Cerebellar cortex (tissue), 1 donor: Measurements from ENCODE around the gene MARCHF3.
"Not testable (repeated sequence)": the region's sequence is repeated elsewhere in the genome, so short reads cannot be mapped to it uniquely, and the experiment has no call there.

Experiments used
- DNase-seq: peaks from one replicate; pipeline ENCODE4 v3.0.0-alpha.2; 2015; ENCODE audit warnings: low spot score

The MARCHF3 gene

GRCh38 chr5:126953640-126954039 is 76.7 kb downstream of the MARCHF3 start:
- no peak for DNase-seq

- DNase-seq: no peak
Measured at GRCh38 chr5:126949475-126949874, 80.9 kb downstream of the MARCHF3 start.

GRCh38 chr5:126948453-126948852 is 81.9 kb downstream of the MARCHF3 start:
- DNase-seq: no peak

GRCh38 chr5:126948011-126948355 is 82.4 kb downstream of the MARCHF3 start:
- DNase-seq: no peak

- no peak for DNase-seq
Measured at GRCh38 chr5:126947146-126948010, 83.0 kb downstream of the MARCHF3 start.

- DNase-seq: not testable (repeated sequence)
Measured at GRCh38 chr5:126942908-126943307, 87.5 kb downstream of the MARCHF3 start.

- DNase-seq: no peak
Measured at GRCh38 chr5:126941403-126941802, 89.0 kb downstream of the MARCHF3 start.

- no peak for DNase-seq
Measured at GRCh38 chr5:126939887-126940286, 90.5 kb downstream of the MARCHF3 start.

- DNase-seq: no peak
Measured at GRCh38 chr5:126938466-126938865, 91.9 kb downstream of the MARCHF3 start.

GRCh38 chr5:126937771-126938170 is 92.6 kb downstream of the MARCHF3 start:
- no peak for DNase-seq

GRCh38 chr5:126936775-126937418 is 93.5 kb downstream of the MARCHF3 start:
- no peak for DNase-seq

GRCh38 chr5:126931963-126932660 is 98.2 kb downstream of the MARCHF3 start:
- no peak for DNase-seq

GRCh38 chr5:126928041-126928440 is 102.3 kb downstream of the MARCHF3 start:
- DNase-seq: no peak

- no peak for DNase-seq
Measured at GRCh38 chr5:126927429-126927828, 102.9 kb downstream of the MARCHF3 start.

- DNase-seq: no peak
Measured at GRCh38 chr5:126926187-126926586, 104.2 kb downstream of the MARCHF3 start.

GRCh38 chr5:126925482-126925881 is 104.9 kb downstream of the MARCHF3 start:
- no peak for DNase-seq

GRCh38 chr5:126924331-126925033 is 105.9 kb downstream of the MARCHF3 start:
- no peak for DNase-seq

GRCh38 chr5:126921241-126922091 is 108.9 kb downstream of the MARCHF3 start:
- DNase-seq: no peak

GRCh38 chr5:126920291-126920690 is 110.1 kb downstream of the MARCHF3 start:
- DNase-seq: no peak

GRCh38 chr5:126919566-126919965 is 110.8 kb downstream of the MARCHF3 start:
- DNase-seq: no peak

GRCh38 chr5:126918615-126918957 is 111.8 kb downstream of the MARCHF3 start:
- DNase-seq: no peak
